ENCODE measurements around the gene LTC4S.
"Not testable (repeated sequence)": the region's sequence is repeated elsewhere in the genome, so short reads cannot be mapped to it uniquely, and the experiment has no call there.

The LTC4S gene

DNA sequence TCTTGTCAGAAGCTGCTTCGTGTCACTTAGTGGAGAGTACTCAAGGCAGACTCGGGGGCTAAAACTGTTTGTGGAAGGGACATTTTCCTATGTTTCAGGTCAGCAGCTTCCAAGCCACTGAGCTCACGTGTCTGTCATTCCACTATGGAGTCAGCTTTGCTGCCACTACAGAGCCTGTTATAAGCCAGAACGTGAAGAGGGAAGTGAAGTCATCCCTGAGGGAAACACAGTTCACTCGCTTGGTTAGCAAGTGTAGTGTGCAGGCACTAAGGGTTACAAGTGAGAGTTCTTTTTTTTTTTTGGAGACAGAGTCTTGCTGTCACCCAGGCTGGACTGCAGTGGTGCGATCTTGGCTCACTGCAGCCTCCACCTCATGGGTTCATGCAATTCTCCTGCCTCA, 24.5 kb upstream of the LTC4S start:
- in situ Hi-C loops (cut with MboI; ENCODE audit: low sequenced_read_pairs), result no loop called here

DNA sequence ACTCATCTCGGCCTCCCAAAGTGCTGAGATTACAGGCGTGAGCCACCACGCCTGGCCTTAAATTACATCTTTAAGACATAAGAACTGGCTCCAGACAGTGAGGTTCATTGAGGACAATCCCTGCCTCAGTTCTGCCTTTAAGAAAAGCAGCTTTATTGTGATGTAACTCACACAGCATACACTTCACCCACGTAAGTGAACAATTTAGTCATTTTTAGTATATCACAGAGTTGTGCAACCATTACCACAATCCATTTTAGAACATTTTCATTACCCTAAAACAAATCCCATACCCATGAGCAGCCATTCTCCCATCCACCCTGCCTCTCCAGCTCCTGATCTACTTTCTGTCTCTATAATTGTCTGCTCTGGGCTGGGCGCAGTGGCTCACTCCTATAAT, 24.0 kb upstream of the LTC4S start:
- in situ Hi-C loops (cut with MboI; ENCODE audit: low sequenced_read_pairs), result no loop called here

DNA sequence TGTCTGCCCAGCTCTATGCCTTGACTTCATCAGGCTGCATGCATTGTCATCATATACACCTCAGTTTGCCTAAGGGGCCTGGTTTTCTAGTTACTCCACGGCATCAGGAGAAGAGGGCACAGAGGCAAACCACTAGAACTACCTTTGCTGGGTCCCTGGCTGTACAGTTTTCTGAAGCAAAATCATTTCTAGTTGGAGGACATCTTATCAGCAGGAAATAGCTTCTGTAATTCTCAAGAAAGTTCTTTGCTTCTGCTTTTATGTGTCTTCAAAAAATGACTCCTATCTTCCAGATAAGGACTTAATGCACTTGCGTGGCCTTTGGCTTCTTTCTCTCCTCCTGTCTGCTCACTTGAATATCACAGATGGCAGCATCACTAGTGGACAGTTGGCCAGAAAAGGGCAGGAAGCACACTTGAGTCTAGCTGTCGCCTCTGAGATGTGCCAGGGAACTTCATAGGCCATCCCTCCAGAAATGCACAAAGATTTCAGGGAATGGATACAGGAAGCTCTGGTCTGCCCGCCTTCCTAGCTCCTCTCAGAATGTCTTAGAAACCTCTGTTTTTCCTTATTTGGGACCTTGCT, 22.4 kb upstream of the LTC4S start:
- in situ Hi-C loops (cut with MboI; ENCODE audit: low sequenced_read_pairs), result no loop called here

DNA sequence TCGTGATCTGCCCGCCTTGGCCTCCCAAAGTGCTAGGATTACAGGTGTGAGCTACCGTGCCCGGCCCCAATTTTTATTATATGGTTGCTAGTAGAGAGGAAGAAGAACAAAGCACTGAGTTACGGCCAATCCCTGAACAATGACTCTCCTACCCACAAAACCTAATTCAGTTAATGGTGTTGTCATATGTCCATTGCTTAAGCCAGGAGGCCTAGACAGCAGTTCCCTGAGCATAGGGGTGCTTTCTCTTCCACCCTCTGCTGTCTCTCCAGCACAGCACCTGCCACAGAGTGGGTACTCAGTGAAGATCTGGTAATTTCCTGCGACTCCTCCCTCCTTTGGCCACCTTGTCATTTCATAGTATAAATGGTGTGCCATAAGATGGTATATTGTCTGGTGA, 21.4 kb upstream of the LTC4S start:
- in situ Hi-C loops (cut with MboI; ENCODE audit: low sequenced_read_pairs), result no loop called here

DNA sequence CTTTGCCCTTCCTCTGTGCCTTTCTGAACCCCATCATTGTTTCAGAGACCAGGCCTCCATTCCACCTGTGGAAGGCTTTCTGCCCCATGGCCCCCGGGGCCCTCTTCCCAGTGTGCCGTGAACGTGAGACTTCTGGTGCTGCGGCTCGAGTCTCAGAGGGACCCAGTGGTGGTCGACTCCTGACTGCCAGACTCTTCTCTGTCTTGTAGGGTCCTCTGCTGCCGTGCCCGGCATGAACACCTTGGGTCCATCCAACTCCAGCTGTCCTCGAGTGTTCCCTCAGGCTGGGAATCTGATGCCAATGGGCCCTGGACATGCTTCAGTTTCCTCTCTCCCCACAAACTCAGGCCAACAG, 20.1 kb upstream of the LTC4S start:
- in situ Hi-C loops (cut with MboI; ENCODE audit: low sequenced_read_pairs), result no loop called here

DNA sequence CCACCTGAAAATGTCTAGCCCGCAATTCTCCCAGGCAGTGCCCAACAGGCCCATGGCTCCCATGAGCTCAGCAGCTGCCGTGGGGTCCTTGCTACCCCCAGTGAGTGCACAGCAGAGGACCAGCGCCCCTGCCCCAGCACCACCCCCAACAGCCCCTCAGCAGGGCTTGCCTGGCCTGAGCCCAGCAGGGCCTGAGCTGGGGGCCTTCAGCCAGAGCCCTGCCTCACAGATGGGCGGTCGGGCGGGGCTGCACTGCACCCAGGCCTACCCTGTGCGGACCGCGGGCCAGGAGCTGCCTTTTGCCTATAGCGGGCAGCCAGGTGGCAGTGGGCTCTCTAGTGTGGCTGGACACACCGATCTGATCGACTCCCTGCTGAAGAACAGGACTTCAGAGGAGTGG, 19.3 kb upstream of the LTC4S start:
- in situ Hi-C loops (cut with MboI; ENCODE audit: low sequenced_read_pairs), result no loop called here

DNA sequence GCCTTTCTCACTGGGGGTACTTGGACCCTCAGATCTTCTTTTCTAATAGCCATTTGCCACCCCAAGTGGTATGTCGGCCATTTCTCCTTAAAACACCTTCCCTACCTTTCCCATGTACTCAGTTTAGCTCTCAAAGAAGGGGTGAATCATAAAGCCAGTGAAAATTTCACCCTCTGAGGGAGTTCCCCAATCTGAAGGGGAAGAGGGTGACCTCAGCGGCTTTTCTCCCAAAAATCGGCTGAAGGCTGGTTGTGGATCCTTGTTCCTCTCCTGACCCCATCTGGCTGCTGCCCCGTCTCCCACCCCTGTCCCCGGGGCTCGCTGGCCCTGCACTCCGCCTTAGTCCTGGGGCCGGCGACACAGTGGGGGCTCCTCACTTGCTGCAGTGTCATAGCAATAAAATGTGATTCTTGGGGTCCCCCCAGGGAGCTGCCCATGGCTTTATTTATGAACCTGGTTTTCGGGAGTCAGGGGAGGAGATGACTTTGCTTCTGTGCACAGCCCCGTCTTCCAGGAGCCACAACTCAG, 17.3 kb upstream of the LTC4S start:
- in situ Hi-C loops (cut with MboI; ENCODE audit: low sequenced_read_pairs), result no loop called here

DNA sequence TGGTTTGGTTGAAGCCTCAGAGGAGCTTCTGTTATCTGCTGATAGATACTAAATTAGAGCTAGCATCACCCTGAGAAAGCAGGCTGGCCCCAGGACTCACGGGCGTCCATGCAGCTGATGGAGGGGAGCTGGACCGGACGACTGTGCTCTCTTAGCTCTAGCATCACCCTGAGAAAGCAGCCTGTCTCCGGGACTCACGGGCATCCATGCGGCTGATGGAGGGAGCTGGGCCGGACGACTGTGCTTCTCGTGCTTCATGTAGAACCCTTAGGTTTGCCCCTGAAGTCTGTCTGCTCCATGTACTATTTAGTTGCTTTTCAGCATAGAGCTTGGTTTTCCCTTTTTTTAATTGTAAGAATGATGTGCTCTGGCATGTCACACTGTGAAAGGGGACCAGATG, 16.3 kb upstream of the LTC4S start:
- in situ Hi-C loops (cut with MboI; ENCODE audit: low sequenced_read_pairs), result no loop called here

DNA sequence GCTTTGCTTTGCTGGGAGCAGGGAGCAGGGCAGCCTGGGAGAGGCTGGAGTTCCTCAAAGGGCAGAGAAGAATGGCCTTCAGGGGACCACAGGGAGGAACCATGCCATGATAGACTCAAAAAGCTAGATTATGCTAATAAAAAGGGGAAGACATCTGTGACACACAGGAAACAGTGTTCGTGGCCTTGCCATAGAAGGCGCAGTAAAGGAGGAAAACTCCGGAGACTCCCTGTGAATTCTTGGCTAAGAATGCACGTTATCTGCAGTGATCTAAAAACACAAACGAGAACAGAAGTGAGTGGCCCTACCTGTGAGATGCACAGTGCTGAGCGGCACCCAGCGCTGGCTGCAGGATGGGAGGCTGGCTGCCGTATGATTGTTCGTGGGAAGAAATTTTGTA, 15.9 kb upstream of the LTC4S start:
- in situ Hi-C loops (cut with MboI; ENCODE audit: low sequenced_read_pairs), result no loop called here

DNA sequence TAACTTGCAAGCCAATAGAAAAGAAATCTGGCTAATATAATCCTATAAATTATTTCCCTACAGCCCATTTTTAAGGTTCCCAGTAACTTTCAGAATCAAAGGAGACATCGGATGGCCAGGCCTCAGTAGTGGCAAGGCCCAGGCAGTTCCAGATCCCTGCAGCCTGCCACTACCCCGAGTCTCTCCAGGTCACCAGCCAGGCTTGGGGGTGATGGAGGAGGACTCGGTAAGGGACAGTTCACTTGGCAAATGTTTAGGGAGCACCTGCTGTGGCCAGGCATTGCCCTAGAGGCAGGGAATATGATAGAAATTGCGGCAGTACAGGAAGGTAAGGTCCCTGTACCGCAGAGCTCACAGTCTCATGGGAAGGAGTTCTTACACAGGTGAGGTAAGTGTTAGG, 15.2 kb upstream of the LTC4S start:
- in situ Hi-C loops (cut with MboI; ENCODE audit: low sequenced_read_pairs), result no loop called here

DNA sequence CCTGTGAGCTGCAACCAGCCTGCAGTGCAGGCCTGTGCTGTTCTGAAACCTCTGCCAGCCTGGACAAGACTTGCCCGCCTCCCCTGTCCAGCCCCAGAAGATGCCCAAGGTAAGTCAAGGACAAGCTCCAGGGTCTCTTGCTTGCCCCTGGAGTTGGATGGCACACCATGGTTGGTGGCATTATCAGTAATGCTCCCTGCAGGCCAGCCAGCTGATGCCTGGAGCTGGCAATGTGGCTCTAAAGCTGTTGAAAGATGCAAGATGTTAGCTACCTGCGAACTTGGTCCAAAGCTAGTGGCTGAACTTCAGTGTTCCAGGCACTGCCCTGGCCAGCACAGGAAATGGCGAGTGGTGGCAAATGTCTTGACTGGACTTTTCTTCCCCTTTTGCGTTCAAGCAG, 14.0 kb upstream of the LTC4S start:
- in situ Hi-C loops (cut with MboI; ENCODE audit: low sequenced_read_pairs), result no loop called here

DNA sequence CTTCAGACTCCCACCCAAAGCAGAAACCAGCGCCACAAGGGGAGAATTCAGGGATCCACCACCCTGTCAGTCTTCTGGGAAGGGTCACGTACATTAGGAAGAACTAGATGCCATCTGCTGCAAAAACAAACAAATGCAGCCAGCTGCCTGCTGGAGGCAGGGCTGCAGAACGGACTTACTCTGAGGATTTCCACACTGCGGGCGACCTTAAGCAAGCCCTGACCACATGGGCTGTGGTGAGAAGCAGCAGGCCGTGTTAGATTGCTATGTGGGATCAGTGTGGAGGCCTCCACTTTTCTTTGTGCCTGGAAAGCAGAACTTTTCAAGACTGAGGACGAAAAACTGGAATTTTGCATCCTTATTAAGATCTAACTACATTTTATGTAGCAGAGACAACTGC, 13.4 kb upstream of the LTC4S start:
- in situ Hi-C loops (cut with MboI; ENCODE audit: low sequenced_read_pairs), result no loop called here

DNA sequence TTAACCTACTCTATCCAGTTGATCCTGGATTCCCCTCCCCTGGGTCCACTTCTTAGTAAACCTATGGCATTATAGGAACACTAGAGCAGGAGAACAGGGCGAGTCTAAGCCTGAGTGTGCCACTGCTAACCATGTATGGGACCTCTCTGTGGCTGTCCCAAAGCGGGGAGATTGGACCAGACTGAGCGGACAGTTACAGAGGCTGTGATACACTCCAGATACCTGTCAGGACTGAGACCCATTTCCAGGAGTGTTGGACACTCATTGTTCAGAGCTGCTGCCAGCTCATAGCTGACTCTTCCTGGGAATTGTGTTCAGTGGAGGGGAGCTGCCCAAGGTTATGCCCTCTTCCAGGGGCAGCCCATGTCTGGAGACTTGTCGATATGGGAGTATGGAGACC, 11.9 kb upstream of the LTC4S start:
- in situ Hi-C loops (cut with MboI; ENCODE audit: low sequenced_read_pairs), result no loop called here

DNA sequence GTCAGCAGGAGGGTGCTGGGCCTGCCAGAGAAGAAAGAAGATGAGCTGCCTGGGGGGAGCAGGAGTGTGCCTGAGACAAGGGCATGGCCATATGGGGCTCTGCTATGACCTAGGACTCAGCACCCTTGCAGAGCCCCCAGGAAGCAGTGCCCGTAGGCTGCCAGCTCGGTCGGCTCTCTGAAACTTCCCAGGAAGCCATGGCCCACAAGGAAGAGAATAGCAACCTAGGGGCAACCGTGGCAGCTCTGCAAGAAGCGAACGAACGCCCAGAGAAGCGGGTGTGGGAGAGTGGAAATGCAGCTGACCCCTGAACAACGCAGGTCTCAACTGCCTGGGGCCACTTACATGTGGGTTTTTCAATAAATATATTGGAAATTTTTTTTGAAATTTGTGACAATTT, 10.7 kb upstream of the LTC4S start:
- in situ Hi-C loops (cut with MboI; ENCODE audit: low sequenced_read_pairs), result no loop called here

DNA sequence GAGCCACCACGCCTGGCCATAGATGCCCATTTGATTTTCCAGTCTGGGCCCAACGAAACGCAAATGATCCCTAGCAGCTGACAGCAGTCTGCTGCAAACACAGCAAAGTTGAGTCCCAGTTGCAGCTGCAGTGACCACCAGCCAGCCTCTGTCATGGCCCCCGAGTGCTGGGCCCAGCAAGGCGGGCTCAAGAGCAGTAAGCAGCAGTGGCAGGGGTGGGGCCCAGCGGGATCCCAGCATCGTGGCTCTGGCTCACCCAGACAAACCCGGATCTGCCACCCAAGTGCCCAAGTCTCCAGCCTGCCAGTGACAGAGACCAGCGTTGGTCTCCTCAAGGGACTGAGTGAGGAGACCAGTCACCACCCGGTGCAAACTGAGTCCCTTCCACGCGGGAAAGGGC, 6.9 kb upstream of the LTC4S start:
- in situ Hi-C loops (cut with MboI; ENCODE audit: low sequenced_read_pairs), result no loop called here

DNA sequence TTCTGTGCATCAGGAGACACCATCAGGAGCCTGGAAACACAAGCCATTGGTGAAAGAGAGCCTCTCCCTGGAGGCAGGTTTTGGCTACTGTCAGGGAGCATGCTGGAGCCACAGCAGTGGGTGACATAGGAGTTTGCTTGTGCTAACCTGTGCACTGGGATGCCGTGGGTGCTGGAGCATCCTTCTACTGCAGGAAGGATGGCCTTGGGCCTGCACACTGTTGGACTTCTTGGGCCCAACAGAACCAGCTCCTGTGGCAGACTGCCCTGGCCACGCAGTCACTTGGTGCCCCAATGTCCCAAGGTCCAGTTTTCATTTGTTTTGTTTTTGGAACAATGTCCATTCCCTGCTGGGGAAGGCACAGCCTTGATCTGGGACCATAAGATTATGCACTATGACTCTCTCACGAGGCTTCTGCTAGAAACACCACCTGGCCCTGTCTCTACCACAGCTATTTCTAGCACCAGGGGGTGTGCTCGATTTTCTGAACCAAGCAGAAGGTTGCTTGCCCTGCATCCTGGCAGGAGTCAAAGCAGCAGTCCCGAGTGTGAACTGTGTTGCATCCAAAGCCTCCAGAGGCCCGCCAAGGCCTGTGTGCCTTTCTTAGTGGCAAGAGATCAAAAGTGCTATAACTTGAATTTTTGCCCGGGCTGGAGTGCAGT, 5.5 kb upstream of the LTC4S start:
- in situ Hi-C loops (cut with MboI; ENCODE audit: low sequenced_read_pairs), result no loop called here

DNA sequence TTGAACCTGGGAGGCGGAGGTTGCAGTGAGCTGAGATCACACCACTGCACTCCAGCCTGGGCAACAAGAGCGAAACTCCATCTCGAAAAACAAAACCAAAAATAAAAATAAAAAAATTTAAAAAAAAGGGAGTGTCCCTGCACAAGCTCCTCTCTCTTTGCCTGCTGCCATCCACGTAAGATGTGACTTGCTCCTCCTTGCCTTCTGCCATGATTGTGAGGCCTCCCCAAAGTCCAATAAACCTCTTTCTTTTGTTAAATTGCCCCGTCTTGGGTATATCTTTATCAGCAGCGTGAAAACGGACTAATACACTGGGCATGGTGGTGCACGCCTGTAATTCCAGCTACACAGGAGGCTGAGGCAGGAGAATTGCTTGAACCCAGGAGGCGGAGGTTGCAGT, 4.5 kb upstream of the LTC4S start:
- in situ Hi-C loops (cut with MboI; ENCODE audit: low sequenced_read_pairs), result not testable (repeated sequence)

DNA sequence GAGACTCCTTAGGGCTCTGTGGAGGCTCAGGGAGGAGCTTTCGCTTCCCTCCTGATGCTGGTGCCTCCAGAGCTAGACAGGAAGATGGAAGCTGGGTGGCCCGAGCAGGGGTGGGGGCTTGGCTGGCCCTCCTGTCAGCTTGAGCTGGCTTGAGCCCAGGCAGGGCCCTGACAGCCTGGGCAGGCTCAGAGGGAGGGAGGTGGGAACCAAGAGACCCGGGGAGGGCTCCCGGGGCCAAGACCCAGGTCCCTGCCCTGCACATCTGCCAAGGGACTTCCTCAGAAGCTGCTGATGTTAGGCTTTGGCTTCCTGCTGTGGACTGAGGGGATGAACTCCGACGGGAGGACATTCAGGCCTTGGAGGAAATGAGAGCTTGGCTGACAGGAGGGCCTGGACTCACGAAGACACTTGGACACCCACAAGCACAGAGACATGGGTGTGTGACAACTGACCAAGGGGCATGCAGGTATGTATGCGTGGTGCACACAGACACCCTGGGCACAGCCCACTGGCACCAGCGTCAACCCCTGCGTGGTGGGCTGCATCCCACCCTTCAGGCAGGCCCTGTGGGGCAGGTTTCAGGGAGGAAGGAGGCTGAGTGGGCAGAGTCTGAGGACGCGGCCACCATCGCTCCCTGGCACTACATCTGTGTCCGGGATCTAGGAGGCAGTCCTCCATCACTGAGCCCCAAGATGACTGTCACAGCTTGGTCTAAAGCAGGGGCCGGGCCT, 1.7 kb upstream of the LTC4S start:
- in situ Hi-C loops (cut with MboI; ENCODE audit: low sequenced_read_pairs), result no loop called here

DNA sequence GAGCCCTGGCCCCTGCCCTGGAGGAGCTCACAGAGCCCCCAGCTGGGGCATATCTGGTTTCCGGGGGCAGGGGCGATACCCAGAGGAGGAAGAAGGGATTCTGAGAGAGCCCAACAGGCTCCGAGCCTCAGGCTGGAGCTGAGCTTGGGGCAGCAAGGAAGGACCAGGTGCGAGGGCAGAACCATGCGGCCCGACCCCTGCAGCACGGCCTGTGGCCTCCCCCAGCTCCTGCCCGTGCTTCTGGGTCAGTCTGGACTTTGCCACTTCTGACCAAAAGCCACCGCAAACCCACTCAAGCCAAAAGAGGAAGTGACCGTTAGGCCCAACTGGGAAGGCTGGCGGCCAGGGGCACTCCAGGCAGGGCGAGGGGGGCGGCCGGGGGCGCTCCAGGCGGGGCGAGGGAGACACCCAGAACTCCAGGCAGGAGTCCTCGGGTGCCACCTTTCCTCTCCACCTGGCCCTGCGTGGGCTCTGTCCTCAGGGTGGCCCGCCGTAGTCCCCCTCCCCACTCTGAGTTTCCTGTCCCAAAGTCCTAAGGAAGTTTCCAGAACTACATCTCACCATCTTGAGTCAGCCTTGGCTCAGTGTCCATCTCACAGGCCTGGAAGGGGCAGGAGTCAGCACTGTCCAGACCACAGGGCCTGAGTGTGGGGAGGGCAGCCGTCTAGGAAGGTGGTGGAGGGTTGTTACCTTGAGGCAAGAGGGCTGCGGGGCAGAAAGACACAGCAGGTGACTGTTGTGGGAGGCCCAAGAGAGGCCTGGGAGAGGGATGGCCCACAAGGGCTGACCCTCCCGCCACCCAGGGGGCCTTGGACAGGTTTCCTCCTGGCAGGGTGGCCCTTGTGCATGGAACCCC, 946 bp upstream of the LTC4S start:
- in situ Hi-C loops (cut with MboI; ENCODE audit: low sequenced_read_pairs), result no loop called here

DNA sequence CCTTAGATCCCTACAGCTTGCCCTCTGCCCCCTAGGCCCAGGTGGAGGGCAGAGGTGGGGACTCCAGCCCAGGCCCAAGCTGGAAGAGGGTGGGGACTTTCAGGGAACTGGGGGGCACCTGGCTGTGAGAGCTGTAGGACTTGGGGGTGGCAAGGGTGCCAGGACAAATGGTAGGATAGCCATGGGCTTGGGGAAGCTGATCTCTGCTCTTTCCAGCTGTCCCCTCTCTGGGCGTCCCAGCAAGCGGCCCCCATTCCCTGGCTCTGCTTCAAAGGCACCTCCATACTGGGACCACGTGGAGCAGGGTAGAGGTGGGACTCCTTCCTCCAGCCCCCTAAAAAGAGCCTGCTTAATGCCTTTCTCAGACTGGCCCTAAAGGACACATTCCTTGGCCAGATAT, 385 bp downstream of the LTC4S start:
- in situ Hi-C loops (cut with MboI; ENCODE audit: low sequenced_read_pairs), result no loop called here

DNA sequence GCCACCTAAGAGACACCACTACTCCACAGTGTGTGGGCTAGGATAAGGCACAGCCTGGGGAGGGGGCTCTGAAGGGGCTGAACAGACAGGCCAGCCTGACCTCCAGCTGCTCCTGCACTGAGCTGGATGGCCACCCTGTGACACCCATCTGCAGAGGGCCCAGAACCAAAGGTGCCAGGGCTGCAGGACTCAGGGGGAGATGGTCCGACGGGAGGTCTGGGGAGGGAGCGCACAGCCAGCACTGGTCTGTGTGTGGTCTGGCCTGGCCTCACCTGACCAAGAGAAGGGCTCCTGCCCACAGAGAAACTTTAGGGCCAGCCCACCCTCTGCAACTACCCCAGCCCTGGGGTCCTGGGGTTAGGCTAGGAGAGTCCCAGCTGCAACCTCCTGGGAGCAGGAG, 789 bp downstream of the LTC4S start:
- in situ Hi-C loops (cut with MboI; ENCODE audit: low sequenced_read_pairs), result no loop called here
